ENCODE measurements around the gene ACSL1.

The ACSL1 gene

DNA sequence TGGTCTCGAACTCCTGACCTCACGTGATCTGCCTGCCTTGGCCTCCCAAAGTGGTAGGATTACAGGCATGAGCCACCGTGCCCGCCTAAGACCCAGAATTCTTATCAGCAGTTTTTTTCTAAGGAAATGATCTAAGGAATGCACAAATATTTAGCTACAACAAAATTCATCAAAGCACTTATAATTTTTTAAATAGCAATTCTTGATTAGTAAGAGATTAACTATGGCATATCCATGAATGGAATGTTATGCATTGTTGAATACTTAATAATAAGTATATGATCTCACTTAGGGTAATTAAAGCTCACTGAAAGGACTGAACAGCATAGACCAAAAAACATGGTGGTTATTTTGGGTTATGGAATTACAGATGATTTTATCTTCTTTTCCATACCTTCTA lies 110.2 kb downstream of the ACSL1 start:
- no peak for DNase-seq (ENCODE audit: low read depth)

GRCh38 chr4:184713887-184714286 lies 111.9 kb downstream of the ACSL1 start:
- no peak for DNase-seq (ENCODE audit: low read depth)

DNA sequence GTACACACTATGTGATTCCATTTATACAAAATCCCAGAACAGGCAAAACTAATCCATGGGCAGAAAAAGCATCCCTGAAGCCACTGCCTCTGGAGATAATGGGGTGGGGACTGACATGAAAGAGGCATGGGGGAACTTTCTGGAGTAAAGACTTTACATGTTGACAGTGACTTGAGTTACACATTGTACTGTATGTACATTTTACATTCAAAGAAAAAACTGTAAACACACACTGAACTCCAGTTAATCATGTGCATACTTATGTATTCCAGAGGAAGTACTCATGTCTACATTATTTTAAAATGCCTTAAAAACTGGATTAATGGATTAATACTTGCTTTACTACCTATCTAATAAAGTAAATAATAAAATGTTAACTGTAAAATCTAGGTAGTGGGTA lies 113.4 kb downstream of the ACSL1 start:
- DNase-seq (ENCODE audit: low read depth): no peak

DNA sequence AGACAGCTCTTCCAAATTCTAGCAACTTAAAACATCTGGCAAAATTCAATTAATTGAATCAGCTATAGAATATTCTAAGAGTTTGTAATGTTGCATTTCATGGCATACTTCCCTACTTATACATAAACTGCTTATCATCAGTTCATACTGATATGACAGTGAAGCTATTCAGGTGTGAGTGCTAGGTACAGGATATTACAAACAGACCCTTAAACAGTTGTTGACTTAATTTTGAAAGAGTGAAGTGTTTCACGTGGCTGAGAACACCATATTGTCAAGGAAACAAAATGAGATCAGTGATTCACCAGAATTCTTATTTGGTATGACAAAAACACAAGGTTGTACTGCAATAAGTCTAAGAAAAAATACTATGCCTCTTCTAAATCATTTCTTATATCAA lies 119.3 kb downstream of the ACSL1 start:
- no peak for DNase-seq (ENCODE audit: low read depth)

GRCh38 chr4:184705692-184706091 lies 120.1 kb downstream of the ACSL1 start:
- no peak for DNase-seq (ENCODE audit: low read depth)
